GM12878 (cell line): Measurements from ENCODE around the gene RERE.

Experiments
- CREB1 ChIP-seq: IDR thresholded peaks from 2 replicates; pipeline ENCODE4 v1.6.1; 2012; ENCODE audit warnings: low read depth, mild to moderate bottlenecking, inconsistent platforms
- MYC ChIP-seq: IDR thresholded peaks from 2 replicates; pipeline ENCODE4 v1.6.1; 2011; ENCODE audit warnings: mild to moderate bottlenecking, low read length, moderate library complexity, inconsistent platforms; ENCODE audit not compliant: insufficient read depth, insufficient replicate concordance, insufficient read length, severe bottlenecking
- NR2C2 ChIP-seq: IDR thresholded peaks from 2 replicates; pipeline ENCODE4 v1.6.1; 2011; ENCODE audit warnings: borderline replicate concordance, low read depth; ENCODE audit not compliant: control insufficient read depth, insufficient read length
- NRF1 ChIP-seq: conservative IDR thresholded peaks from 2 replicates; pipeline ENCODE4 v1.6.1; 2011; ENCODE audit warnings: mild to moderate bottlenecking, low read depth, low read length, improper control_type of control experiment
- POLR2AphosphoS5 ChIP-seq: IDR thresholded peaks from 2 replicates; pipeline ENCODE4 v1.6.1; 2011; ENCODE audit warnings: mild to moderate bottlenecking, low read length, inconsistent platforms
- RB1 ChIP-seq: fragments of 450-650 bp; formaldehyde crosslinking; IDR thresholded peaks from 2 replicates; pipeline ENCODE4 v1.6.1; 2017; ENCODE audit warnings: mild to moderate bottlenecking, borderline replicate concordance
- SUPT20H ChIP-seq: IDR thresholded peaks from 2 replicates; pipeline ENCODE4 v1.6.1; 2011; ENCODE audit warnings: low read depth, mild to moderate bottlenecking, low read length, moderate library complexity, borderline replicate concordance; ENCODE audit not compliant: control insufficient read depth
- TF ChIP-seq, protein P1 (sequence below): IDR thresholded peaks from 2 replicates; pipeline ENCODE4 v1.6.1; 2011; ENCODE audit warnings: low read depth, low read length, improper control_type of control experiment, borderline replicate concordance
- TF ChIP-seq, protein P2 (sequence below), 3 experiments: IDR thresholded peaks in 2 of 3; conservative IDR thresholded peaks in 1 of 3; 2 replicates each; pipeline ENCODE4 v1.5.1; 2011; ENCODE audit warnings: low read depth in 3 of 3, low read length in 3 of 3, mild to moderate bottlenecking in 3 of 3, control low read depth in 2 of 3, moderate library complexity in 2 of 3, inconsistent platforms in 1 of 3, mixed read lengths in 1 of 3; ENCODE audit not compliant: control insufficient read depth in 2 of 3, insufficient read depth in 1 of 3; ENCODE audit errors: extremely low read depth in 1 of 3
- TF ChIP-seq, protein P3 (sequence below): IDR thresholded peaks from 2 replicates; pipeline ENCODE4 v1.6.1; 2012; ENCODE audit warnings: low read depth, low read length, improper control_type of control experiment

- TF ChIP-seq SUPT20H (no peak), CREB1 (no peak), NR2C2 (no peak), NRF1 (no peak), RB1 (no peak), POLR2AphosphoS5 (no peak), MYC (no peak)
- TF ChIP-seq, protein P1, sequence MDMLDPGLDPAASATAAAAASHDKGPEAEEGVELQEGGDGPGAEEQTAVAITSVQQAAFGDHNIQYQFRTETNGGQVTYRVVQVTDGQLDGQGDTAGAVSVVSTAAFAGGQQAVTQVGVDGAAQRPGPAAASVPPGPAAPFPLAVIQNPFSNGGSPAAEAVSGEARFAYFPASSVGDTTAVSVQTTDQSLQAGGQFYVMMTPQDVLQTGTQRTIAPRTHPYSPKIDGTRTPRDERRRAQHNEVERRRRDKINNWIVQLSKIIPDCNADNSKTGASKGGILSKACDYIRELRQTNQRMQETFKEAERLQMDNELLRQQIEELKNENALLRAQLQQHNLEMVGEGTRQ: no peak
- TF ChIP-seq, protein P2, sequence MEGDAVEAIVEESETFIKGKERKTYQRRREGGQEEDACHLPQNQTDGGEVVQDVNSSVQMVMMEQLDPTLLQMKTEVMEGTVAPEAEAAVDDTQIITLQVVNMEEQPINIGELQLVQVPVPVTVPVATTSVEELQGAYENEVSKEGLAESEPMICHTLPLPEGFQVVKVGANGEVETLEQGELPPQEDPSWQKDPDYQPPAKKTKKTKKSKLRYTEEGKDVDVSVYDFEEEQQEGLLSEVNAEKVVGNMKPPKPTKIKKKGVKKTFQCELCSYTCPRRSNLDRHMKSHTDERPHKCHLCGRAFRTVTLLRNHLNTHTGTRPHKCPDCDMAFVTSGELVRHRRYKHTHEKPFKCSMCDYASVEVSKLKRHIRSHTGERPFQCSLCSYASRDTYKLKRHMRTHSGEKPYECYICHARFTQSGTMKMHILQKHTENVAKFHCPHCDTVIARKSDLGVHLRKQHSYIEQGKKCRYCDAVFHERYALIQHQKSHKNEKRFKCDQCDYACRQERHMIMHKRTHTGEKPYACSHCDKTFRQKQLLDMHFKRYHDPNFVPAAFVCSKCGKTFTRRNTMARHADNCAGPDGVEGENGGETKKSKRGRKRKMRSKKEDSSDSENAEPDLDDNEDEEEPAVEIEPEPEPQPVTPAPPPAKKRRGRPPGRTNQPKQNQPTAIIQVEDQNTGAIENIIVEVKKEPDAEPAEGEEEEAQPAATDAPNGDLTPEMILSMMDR (IDR thresholded peaks at IDR 0.05 in 2 of 3, conservative IDR thresholded peaks at IDR 0.05 in 1 of 3; ENCODE audit: control insufficient read depth in 2 of 3, extremely low read depth in 1 of 3, insufficient read depth in 1 of 3, low read depth in 3 of 3, low read length in 3 of 3): no peak
- TF ChIP-seq, protein P3, sequence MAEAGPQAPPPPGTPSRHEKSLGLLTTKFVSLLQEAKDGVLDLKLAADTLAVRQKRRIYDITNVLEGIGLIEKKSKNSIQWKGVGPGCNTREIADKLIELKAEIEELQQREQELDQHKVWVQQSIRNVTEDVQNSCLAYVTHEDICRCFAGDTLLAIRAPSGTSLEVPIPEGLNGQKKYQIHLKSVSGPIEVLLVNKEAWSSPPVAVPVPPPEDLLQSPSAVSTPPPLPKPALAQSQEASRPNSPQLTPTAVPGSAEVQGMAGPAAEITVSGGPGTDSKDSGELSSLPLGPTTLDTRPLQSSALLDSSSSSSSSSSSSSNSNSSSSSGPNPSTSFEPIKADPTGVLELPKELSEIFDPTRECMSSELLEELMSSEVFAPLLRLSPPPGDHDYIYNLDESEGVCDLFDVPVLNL: no peak
Observed at GRCh38 chr1:8555582-8555981, 261.9 kb downstream of the RERE start.
